GM15510 (cell line): ENCODE measurements around the gene U2AF2.

ENCODE experiments used
- POLR2A ChIP-seq: IDR thresholded peaks from 3 replicates; pipeline ENCODE4 v1.6.1; 2011; ENCODE audit warnings: borderline replicate concordance; ENCODE audit not compliant: insufficient read length; ENCODE audit errors: extremely low read depth

The U2AF2 gene

DNA sequence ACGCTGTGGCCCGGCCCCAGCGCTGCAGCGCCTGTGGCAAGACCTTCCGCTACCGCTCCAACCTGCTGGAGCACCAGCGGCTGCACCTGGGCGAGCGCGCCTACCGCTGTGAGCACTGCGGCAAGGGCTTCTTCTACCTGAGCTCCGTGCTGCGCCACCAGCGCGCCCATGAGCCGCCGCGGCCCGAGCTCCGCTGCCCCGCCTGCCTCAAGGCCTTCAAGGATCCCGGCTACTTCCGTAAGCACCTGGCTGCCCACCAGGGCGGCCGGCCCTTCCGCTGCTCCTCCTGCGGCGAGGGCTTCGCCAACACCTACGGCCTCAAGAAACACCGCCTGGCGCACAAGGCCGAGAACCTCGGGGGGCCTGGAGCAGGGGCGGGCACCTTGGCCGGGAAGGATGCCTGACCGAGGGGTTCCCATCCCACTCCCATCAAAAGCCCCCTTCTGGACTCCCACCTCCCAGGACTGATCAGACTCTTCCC lies 38.4 kb upstream of the U2AF2 start:
- TF ChIP-seq POLR2A, result no peak

DNA sequence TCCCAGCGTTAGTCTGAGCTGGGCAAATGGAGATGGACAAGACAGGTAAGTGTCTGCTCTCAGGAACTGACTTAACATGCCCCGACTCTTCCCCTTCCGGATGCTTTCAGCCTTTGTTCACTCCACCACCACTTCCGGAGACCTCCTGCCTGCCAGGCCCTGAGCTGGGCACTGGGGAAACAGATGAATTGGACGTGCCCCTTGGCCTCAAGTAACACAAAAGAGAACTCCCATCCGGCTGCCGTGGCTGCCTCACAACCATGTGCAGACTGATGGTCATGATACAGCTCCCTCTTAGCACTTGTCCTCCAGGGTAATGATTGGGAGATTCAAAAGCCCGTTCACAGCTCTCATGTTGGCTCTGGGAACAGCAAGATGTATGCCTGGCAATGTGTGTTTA lies 37.4 kb upstream of the U2AF2 start:
- TF ChIP-seq POLR2A, result no peak

DNA sequence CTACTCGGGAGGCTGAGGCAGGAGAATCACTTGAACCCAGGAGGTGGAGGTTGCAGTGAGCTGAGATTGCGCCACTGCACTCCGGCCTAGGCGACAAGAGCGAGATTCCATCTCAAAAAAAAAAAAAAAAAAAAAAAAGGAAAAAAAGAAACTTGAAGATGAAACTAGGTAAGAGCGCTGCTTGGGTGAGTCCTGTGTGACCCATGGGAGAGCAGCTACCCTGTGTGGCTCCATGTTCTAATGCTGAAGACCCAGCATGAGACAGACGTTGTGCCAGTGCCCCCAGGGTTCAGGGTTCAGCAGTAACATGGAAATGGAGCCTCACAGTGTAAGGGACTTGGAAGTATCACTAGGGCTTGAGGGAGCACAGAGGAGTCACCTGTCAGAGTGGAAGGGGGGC lies 36.4 kb upstream of the U2AF2 start:
- no peak for TF ChIP-seq POLR2A

DNA sequence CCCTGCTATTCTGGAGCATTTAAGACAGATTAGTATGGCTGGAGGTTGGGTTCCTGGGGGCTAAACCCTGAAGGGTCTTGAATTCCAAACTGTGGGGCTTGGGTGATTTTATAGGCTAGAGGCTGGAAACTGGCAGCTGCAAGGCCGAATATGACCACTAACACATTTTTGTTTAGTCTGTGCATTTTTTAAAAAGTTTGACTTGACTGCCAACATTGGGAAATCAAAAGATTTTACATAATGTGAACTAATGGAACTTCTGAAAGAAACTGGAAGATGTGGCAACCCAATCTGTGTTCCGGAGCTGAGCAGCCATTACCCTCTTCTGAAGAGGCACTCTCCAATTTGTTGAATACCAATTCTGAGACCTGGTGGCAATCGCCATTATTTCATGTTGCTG lies 35.5 kb upstream of the U2AF2 start:
- TF ChIP-seq POLR2A, result no peak

DNA sequence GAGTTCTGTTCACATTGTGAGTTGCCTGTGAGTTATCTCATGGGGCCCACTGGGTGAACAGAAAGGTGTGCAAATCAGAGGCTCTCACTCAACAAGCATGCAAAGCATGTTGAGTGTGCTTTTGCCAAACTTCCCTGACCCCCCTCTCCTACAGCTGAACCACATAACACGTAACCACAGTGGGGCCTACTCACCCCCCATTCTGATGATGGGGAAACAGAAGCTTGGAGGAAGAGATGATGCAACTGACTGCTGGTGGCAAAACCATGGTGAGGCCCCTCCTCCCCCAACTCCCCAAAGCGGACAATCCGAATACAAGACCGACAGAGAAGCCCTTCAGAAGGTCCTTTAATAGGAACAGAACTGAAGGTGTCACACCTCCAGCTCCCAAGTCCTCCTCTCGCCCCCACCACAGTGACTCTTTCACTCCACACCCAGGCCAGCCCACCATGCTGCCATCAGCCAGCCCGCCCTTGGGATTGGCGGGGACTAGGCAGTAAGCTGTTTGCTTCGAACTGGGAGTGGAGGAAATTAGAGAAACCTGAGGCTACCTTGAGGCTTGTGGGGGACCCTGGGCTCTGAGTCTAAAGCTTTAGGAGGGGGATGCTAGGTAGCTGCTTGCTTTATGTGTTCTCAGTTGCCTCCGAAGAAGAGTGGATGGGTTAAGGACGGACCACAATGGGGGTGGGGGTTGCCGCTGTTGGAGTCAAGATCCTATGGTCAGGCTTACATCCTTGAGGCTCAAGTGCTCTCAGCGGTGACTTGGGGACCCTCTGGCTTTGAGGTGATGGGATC lies 34.2 kb upstream of the U2AF2 start:
- no peak for TF ChIP-seq POLR2A

DNA sequence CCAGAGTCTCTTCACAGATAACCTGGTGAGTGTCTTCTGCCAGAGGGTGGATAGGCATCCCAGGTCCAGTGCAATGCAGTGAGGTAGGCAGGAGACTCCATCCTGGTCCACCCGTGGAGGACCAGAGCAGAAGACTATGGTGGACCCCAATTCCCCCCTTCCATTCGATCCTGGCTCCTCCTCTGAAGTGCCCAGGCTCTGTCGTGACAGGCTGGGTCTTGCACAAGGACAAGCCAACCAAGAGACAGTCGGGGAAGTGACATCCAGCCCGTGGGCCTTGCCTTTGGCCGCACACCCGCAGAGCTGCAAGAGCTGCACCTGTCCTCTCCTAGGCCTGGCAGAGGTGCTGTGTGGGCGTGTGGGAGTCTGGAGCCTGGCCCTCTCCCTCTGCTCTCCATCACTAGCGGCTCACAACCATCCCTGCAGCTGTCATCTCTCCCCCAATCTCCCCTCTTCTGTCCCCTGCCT lies 33.6 kb upstream of the U2AF2 start:
- TF ChIP-seq POLR2A, result no peak

DNA sequence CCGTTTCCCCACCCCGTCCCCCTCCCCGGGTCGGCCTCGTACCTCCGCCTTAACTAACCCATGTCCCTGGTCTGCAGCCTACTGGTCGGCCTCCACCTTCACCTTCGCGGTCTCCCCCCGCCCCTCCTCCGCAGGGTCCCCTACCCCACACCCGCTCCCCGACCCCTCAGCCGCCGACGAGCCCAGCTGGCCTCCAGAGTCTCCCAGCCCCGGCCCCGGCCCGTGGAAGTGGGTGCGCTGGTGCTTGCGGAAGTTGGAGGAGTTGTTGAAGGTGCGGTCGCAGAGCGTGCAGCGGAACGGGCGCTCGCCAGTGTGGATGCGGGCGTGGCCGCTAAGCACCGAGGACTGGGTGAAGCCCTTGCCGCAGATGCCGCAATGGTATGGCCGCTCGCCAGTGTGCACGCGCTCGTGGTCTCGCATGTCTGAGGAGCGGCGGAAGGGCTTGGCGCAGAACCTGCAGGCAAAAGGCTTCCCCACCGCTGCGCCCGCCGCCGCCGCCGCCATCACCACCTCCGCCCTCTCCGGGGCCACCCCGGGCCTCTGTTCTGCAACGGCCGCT lies 33.1 kb upstream of the U2AF2 start:
- no peak for TF ChIP-seq POLR2A

DNA sequence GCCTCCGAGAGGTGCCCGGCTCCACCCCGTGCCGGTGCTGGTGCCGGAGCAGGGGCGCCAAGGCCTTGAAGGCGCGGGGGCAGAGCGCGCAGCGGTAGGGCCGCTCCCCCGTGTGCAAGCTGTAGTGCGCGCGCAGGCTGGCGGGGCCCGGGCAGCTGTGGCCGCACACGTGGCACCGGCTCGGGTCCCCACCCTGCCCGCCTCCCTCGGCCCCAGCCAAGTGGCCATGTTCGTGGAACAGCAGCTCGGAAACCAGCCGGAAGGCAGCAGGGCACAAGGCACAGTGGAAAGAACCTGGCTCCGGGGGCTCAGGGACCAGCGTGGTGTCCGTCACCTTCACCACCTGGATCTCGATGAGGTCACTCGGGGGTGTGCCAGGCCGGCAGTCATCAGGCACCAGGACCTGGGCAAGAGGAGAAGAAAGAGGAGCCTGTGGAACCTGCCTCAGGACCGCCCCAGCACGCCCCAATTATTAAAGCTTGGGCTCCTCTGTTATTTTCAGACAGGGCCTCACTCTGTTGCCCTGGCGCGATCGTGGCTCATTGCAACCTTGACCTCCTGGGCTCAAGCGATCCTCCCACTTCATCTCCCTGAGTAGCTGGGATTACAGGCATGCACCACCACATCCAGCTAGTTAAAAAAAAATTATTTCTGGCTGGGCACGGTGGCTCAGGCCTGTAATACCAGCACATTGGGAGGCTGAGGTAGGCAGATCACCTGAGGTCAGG lies 32.4 kb upstream of the U2AF2 start:
- TF ChIP-seq POLR2A, result no peak

DNA sequence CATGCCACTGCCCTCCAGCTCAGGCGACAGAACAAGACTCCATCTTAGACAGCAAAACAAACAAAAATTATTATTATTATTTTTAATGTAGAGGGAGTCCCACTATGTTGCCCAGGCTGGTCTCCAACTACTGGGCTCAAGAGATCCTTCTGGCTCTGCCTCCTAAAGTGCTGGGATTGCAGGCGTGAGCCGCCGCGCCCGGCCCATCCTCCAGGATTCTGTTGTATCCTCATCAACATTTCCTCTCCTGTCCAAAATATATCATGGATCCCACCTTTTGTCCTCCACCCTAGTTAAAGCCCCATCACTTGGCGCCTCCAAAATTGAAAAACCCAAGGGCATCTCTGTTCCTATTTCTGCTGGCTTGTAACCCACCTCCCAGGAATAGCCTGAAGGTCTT lies 31.7 kb upstream of the U2AF2 start:
- TF ChIP-seq POLR2A, result no peak

DNA sequence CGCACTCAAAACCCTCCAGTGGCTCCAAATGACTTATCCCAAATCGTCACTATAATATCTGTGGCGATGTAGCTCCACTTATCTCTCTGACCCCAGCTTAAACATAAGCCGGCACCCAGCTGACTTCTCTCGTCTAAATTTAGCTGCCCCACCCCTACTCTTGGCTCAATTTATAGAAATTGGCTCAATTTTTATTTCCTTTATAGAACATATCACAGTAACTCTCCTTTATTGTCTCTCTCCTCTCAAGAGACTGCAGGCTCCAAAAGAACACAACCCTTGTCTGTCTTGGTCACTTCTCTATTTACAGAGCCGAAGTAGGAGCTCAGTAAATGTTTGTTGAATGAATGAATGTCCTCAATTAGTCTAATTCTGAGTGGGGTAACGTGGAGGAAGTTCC lies 31.3 kb upstream of the U2AF2 start:
- no peak for TF ChIP-seq POLR2A

DNA sequence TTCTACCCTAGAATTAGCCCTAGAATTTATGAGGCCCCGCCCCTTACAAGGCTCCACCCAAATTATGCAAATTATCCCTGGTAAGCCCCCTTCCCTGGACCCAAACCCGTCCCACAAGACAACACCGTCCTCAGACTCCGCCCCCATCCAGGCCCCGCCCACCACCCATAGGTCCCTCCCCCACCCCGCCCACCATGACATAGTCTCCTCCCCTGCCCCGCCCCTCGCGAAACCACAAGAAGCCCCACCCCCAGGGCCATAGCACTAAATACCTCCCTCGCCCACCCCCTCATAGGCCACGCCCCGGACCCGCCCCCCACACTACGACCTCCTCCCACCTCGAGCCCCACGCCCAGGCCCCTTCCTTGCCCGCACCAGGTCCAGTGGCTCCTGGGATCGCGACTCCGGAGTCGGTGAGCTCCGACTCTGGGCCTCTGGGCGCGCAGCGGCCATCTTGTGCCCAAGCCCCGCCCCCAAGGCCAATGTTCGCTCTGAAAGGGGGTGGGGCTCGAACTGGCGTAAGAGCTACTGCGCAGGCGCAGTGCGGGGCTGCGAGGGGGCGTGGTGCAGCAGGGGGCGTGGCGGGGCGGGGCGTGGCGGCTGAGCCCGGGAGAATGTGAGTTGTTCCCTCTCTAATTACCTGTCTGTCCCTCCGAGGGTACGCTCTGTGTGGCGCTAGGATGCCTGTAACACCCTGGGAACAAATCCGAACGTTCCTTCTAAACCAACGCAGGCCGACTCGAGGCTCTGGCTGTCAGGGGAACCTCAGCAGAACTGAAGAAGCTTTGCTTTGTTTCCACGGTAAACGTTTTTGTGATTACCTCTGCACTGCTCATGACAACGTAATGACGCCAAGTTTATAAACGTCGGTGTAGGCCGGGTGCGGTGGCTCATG lies 30.5 kb upstream of the U2AF2 start, which contains the start of gene ZNF784:
Gene ZNF784, minus strand, starts transcription at position 458 of the 895 bp plus-strand sequence. Its CDS starts 5 bp downstream, at position 453.
- peak; percentile 77 for TF ChIP-seq POLR2A

DNA sequence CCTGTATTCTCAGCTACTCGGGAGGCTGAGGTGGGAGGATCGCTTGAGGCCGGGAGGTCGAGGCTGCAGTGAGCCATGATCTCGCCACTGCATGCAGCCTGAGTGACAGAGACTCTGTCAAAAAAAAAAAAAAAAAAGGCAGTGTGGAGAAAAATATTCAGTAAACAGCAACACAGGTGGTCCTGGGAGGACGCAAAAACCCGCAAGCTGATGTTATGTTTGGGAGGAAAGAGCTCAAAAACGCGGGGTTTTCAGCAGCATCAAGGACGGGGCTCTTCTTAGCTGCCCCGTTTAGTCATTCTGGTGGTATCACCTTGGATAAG lies 29.9 kb upstream of the U2AF2 start:
- no peak for TF ChIP-seq POLR2A

DNA sequence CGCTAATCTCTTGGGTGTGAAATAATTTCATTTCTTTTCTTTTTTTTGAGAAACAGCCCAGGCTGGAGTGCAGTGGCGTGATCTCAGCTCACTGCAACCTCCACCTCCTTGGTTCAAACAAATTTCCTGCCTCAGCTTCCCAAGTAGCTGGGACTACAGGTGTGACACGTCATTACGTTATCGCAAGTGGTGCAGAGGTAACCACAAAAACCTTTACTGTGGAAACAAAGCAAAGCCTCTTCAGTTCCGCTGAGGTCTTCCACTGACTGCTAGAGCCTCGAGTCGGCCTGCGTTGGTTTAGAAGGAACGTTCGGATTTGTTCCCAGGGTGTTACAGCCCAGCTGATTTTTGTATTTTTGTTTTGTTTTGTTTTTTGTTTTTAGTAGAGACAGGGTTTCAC lies 28.5 kb upstream of the U2AF2 start:
- TF ChIP-seq POLR2A, result no peak

DNA sequence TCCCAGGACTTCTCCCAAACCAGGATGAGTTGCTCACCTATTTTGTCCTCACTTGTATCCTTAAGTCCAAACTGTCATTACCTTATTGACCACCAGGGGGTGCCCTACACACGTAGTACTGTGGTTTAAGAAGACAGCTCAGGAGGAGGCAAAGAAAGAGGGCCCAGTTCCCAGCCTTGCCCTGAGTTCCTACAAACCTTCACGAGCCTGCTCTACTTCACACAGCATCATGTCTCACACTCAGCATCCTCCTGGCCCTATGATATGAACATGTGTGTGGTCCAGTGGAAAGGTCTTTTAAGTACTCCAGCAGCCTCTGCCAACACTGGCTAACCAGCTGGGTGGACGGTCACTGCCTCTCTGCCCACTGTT lies 22.4 kb upstream of the U2AF2 start:
- TF ChIP-seq POLR2A, result no peak

DNA sequence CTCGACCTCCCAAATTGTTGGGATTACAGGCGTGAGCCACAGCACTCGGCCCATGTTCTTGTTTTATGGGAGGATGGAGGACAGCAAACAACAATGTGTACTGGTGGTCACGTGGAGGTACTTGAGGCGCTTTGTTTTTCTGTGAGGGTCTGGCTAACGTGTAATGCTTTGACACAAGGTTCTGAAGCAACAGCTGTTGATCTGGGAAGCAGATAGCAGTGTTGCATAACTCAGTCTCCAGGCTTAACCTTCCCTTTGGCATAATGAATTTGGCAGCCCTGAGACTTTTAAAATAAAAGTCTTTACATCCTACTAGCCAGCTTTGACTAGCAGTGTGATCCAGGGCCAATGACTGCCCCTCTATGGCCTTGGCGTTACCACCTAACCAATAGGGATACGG lies 21.0 kb upstream of the U2AF2 start:
- no peak for TF ChIP-seq POLR2A
